AG09319 (cell line): ENCODE measurements around the gene AADACL3.

Experiments
- DNase-seq: peaks from one replicate; pipeline ENCODE4 v3.0.0-alpha.2; 2010; ENCODE audit warnings: low read depth; ENCODE audit errors: extremely low read depth
- CTCF ChIP-seq: IDR thresholded peaks from 2 replicates; pipeline ENCODE4 v1.5.1; 2011; ENCODE audit warnings: low read depth, mild to moderate bottlenecking, inconsistent platforms, low read length, moderate library complexity

The AADACL3 gene

GRCh38 chr1:12741946-12742345 is 26.0 kb downstream of the AADACL3 start:
- no peak for TF ChIP-seq CTCF
- DNase-seq: no peak

- TF ChIP-seq CTCF: no peak
- peak; percentile 3 for DNase-seq
Observed at GRCh38 chr1:12745126-12745991, 29.4 kb downstream of the AADACL3 start.

- no peak for DNase-seq
- TF ChIP-seq CTCF: no peak
Observed at GRCh38 chr1:12745992-12746323, 30.0 kb downstream of the AADACL3 start, which contains the start of gene CFAP107. CFAP107 (plus strand) TSS chr1:12746200; CDS start chr1:12746431, 231 bp downstream.

GRCh38 chr1:12748778-12749355 is 33.0 kb downstream of the AADACL3 start:
- DNase-seq: no peak

GRCh38 chr1:12754738-12755137 is 38.8 kb downstream of the AADACL3 start:
- DNase-seq: no peak
- no peak for TF ChIP-seq CTCF

More at GRCh38 chr1:12748778-12749355, 33.0 kb downstream of the AADACL3 start:
- TF ChIP-seq CTCF: no peak

GRCh38 chr1:12756273-12756672 is 40.4 kb downstream of the AADACL3 start:
- TF ChIP-seq CTCF: no peak
- no peak for DNase-seq

- no peak for TF ChIP-seq CTCF
- DNase-seq: no peak
Observed at GRCh38 chr1:12756768-12757413, 41.0 kb downstream of the AADACL3 start.
